T47D (cell line): ENCODE results near the gene AJM1.
"Not testable (repeated sequence)": the region's sequence is repeated elsewhere in the genome, so short reads cannot be mapped to it uniquely, and the experiment has no call there.

Experiments used
- DNase-seq, 2 experiments: peaks; one replicate each; pipeline versions ENCODE4 v3.0.0 to v3.0.0-alpha.2; 2011 to 2012; ENCODE audit warnings: low read depth in 1 of 2, low spot score in 1 of 2
- JUND ChIP-seq: IDR thresholded peaks from 2 replicates; pipeline ENCODE4 v1.6.1; 2012; ENCODE audit warnings: low read depth
- in situ Hi-C: cut with HindIII; loops from 2 replicates; pipeline ENCODE4 v1.10.0; 2016; ENCODE audit warnings: low sequenced_read_pairs, low pct_unique_long_range_greater_than_20kb

The AJM1 gene

GRCh38 chr9:136861874-136862457, 19.7 kb downstream of the AJM1 start:
- in situ Hi-C loops, result no loop called here
- no peak for DNase-seq
- no peak for TF ChIP-seq JUND

GRCh38 chr9:136862849-136863622, 20.8 kb downstream of the AJM1 start:
- DNase-seq, result no peak
- in situ Hi-C loops, result no loop called here

GRCh38 chr9:136863623-136864273, 21.5 kb downstream of the AJM1 start:
- no peak for DNase-seq
- in situ Hi-C loops, result no loop called here
- no peak for TF ChIP-seq JUND

More at GRCh38 chr9:136862849-136863622, 20.8 kb downstream of the AJM1 start:
- no peak for TF ChIP-seq JUND

GRCh38 chr9:136865041-136865767, 22.9 kb downstream of the AJM1 start:
- no peak for DNase-seq
- in situ Hi-C loops, result no loop called here

GRCh38 chr9:136865768-136866103, 23.5 kb downstream of the AJM1 start:
- in situ Hi-C loops, result no loop called here
- no peak for DNase-seq
- no peak for TF ChIP-seq JUND

More at GRCh38 chr9:136865041-136865767, 22.9 kb downstream of the AJM1 start:
- TF ChIP-seq JUND, result no peak

GRCh38 chr9:136866898-136867421, 24.7 kb downstream of the AJM1 start:
- in situ Hi-C loops, DNase-seq: not testable (repeated sequence)

GRCh38 chr9:136867480-136867879, 25.2 kb downstream of the AJM1 start:
- no peak for TF ChIP-seq JUND
- in situ Hi-C loops, result no loop called here
- no peak for DNase-seq

- TF ChIP-seq JUND, result no peak
- in situ Hi-C loops, result no loop called here
- no peak for DNase-seq
These were observed 25.6 kb downstream of the AJM1 start for GRCh38 chr9:136867917-136868316.

GRCh38 chr9:136868644-136869043, 26.4 kb downstream of the AJM1 start:
- no peak for DNase-seq
- in situ Hi-C loops, result no loop called here
- no peak for TF ChIP-seq JUND

- in situ Hi-C loops, DNase-seq: not testable (repeated sequence)
These were observed 27.3 kb downstream of the AJM1 start for GRCh38 chr9:136869611-136870010.

GRCh38 chr9:136875155-136875554, 32.9 kb downstream of the AJM1 start:
- no peak for TF ChIP-seq JUND
- in situ Hi-C loops, result no loop called here
- no peak for DNase-seq

GRCh38 chr9:136876476-136876875, 34.2 kb downstream of the AJM1 start:
- in situ Hi-C loops, result no loop called here
- no peak for DNase-seq
- TF ChIP-seq JUND, result no peak
